SH-SY5Y (cell line): ENCODE measurements around the gene DLL1.

Source experiments
- GATA2 ChIP-seq: IDR thresholded peaks from 2 replicates; pipeline ENCODE4 v1.6.1; 2011; ENCODE audit warnings: mild to moderate bottlenecking, low read depth, low read length
- GATA3 ChIP-seq: IDR thresholded peaks from 2 replicates; pipeline ENCODE4 v1.6.1; 2011; ENCODE audit warnings: low read depth, mild to moderate bottlenecking, low read length, moderate library complexity

DNA sequence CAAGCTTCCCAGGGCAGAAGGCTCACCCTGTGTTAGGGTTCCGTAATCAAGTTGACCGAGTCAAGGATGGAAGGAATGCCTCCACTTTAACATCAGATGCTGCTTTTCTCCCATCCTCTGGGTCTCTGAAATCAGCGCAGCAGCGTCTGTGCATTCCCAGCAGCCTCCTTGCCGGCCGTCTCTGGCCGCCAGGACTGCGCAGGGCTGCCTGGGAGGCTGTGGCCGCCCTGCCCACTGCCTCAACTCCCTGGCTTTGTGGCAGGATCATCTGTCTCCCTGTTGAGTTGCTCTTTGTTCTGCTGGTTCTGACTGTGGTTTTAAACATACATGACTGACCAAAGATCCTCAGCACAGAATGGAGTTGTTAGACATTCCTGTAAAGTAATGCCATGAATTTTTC, 56.5 kb downstream of the DLL1 start:
- TF ChIP-seq GATA2 (no peak), GATA3 (no peak)
